DMS 273 (cell line): ENCODE results near the gene SNX18.

Experiments used
- DNase-seq: peaks from one replicate; lab custom pipeline; 2025; ENCODE audit not compliant: unreplicated experiment; lab: John Stamatoyannopoulos, UW

Gene SNX18

DNA sequence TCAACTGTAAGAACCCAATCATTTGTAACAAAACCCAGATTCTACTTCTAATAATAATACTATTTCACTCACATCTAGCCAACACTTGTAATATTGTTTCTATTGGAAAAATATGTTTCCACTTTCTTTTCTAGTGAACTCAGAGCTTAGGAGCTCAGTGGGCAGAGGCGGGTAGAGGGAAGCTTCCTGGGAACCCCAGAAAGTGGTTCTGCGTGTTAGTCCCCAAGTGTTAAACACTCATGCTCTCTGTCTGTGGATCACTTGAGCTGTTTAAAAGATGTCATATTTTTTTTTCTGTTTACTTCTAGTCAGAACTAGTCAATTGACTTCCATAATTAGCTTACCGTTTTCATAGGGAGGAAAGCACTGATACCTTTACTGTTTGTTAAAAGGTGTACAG lies 20.6 kb downstream of the SNX18 start:
- DNase-seq: no peak

DNA sequence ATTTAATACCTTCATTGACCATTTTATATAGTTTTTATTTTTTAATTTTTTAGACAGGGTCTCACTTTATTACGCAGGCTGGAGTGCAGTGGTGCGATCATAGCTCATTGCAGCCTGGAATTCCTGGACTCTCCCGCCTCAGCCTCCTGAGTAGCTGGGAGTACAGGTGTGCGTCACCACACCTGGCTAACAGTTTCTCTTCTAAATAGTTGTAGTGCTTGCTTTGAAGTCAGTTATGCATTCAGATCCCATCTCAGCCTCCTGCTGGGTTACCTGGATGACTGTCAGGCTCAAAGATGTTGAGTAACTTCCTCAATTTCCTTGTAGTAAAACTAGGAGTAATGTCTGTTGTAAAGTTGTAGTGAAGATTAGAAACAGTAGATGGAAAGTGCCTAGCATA lies 21.4 kb downstream of the SNX18 start:
- no peak for DNase-seq

DNA sequence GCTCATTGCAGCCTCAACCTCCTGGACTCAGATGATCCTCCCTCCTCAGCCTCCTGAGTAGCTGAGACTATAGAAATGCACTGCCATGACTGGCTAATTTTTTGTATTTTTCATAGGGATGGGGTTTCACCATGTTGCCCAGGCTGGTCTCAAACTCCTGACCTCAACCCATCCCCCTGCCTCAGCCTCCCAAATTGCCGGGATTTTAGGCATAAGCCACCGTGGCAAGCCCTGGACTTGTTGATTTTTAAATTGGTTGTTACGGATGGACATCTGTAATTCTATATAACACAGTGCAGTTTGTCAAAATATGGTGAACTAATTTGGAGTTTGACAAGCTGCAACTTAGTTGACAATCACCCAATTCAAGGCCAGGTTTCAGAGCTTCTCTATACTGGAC lies 22.7 kb downstream of the SNX18 start:
- DNase-seq: no peak

DNA sequence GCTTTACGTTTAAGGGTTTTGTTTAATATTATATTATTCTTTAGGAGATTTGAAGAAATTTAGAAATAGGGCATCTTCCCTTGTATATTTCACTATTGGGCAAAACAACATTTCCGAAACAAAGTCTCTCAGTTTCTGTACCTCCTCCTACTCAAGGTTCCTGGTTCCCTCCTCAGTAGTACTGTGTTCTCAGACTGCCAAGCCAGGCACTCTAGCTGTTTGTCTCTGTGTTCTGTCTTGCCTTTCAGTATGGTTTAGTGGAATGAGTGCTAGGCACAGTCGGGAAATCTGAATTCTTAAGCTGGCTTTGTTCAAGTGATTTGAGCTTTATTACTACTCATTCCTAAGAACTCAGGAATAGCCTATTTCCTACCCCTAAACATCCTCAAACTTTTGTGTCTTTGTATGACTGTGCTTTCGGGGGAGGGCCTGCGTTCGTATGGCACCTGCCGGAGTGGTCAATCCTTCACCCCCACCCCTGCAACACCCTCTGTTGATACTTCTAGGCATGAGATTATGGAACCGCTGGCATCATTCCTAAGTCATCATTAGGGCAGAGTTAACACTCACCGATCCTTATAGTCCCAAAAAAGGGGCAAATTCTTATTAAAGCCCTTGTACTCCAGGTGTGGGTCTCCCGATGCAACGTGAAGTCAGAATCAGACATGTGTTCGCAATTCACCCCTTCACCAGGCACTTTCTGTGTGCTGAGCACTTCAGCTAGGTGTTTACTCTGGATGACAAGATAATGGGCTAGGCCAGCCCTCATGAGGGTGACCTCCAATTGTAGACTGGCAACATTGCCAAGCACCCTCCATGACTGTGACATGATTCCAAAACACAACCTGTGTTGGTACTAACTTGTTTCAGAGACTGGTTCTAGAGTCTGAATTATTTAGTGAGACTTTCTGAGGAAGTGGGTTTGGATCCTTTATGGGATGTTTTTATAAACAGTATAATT lies 24.5 kb downstream of the SNX18 start:
- DNase-seq: no peak

DNA sequence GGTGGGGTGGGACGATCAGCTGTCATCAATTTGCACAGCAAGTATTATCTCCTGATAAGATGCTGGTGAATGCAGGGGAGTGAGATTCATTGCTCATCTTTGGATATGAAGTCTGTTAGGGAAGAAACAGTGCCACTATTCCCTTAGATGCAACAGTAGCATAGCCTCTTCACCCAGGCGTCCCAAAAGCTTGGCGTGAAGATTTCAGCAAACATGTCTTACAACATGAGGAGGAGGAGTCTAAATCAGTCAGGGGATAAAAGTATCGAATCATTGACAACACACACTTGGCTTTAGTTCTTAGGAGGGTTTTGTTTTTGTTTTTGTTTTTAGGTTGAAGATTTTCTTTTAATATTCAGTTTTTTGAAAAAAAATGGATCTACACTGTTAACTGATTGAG lies 26.5 kb downstream of the SNX18 start:
- no peak for DNase-seq

DNA sequence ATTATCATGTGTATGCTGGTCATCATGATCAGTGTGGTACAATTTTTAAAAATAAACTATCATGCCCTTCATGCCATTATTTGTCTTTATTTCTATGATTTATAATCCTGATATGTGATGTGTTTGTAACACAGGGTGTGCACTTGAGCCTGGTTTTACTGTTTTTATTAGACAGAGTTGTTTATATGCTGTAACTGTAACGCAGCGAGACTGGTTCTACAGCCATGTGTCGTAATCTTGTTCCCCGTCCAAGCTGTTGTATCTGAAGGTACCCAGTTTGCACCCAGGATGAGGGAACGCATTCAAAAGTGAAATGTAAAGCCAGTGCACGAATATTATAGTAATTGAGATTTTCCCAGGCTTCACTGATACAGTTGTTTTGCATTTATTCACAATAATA lies 28.2 kb downstream of the SNX18 start:
- no peak for DNase-seq

DNA sequence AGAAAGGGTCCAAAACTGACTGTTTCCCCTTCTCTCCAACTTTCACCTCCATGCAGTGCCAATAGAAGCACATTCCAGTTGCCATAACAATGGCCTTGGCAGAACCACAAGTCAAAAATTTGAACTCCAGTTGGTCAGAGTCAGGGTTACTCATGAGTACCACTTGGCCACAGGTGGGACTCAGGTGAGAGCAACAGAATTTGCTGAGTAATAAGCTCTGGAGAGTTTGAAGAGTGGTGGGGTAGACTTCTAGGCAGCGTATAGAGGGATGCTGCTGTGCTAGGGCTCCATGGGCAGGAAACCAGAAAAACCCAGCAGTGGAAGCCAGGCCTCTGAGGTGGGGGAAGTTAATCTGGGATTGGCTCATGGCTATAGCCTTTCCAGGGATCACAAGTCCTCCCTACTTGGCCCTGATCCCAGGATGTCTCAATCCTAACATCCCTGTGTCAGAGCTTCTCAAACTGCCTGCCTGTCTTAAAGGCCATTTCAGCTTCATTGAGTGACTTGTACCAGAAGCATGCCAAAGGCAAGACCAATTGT lies 30.2 kb downstream of the SNX18 start:
- peak; percentile 9 for DNase-seq

DNA sequence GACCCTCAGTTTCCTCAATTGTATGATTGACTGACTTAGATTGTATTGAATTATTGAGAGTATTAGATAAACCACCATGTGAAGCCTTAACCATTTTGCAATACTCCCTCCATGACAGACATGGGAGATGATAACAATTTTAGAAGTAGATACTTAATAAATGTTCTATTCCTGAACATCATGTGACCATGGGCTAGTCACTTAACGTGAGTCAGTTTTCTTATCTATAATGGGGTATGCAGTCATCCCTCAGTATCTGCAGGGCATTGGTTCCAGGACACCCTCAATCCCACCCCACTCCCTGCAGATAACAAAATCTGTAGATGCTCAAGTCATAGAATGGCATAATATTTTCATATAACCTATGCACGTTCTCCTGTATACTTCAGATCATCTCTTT lies 31.0 kb downstream of the SNX18 start:
- DNase-seq: no peak

DNA sequence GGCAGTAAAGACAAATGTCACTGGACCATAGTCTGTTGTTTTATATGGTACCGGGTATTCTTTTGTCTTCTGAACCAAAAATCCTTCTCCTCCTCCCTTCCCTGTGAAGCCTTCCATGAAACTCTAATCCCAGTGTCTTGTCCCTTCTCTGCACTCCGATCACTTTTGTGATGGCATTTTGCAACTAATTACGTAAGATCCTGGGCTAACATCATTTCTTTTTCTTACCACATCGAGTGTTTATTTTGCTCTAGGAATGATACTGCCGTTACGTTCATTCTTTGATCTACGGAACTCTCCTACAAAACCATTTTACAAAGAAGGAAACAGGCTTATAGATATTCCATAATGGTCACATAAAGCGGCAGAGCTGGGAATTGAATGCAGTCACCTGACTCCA lies 33.7 kb downstream of the SNX18 start:
- no peak for DNase-seq

DNA sequence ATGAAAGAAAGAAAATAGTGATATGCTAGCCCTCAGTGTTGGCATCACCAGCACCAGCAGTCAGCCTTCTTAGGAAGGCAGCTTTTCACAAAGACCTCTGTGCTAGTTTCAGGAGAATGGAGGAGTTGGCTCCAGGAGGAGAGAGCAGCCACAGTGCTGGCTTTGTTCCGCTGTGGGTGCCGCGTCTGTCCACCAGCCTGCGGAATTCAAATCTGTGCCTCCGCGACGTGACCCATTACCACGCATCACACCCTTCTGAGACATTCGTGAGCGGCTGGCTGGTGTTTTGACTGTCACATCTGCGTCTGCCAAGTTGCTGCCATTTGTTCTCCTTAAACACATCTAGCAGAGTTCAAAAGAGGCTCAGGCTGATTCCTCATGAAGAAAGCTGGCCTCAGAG lies 34.4 kb downstream of the SNX18 start:
- DNase-seq: no peak

DNA sequence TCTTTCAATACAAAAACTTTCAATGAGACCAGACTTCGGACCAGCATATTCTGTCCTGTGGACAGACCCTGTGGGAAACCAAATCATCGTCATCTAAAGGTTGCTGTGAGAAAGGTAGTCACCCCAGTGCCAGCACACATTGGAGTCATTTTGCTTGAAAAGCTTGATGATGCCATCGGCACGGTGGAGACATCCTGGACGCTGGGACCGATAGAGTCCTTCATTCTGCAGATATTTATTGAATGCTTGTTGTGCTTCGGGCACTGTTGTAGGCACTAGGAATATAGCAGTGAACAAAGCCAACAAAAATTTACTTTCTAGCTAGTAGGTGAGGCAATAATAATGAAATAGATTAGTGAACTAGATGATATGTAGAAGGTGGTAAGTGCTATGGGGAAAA lies 34.9 kb downstream of the SNX18 start:
- DNase-seq: no peak

DNA sequence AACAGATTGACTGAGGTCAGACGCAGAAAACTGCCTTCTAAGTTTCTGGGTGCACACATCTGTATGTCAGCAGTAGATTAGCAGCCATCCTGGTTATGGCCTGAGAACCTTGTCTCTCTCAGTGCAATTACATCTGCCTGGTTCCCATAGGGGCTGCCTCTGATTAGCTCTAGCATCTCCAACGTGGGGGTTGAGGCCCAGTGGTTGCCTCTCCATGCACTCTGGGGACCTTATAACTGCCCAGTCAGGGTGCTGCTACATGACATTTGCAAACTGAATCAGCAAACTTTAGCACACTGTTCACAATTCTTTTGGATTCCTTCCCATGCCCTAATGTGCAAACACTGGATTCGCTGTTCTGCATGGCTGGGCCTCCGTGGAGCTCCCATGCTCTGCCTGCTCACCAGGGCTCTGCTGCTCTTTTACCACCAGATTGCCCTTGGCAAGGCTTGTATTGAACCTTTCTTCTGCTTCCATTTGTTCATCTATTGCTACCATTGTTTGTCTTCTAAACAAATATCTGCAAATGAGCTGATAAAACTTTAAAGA lies 36.2 kb downstream of the SNX18 start:
- no peak for DNase-seq

DNA sequence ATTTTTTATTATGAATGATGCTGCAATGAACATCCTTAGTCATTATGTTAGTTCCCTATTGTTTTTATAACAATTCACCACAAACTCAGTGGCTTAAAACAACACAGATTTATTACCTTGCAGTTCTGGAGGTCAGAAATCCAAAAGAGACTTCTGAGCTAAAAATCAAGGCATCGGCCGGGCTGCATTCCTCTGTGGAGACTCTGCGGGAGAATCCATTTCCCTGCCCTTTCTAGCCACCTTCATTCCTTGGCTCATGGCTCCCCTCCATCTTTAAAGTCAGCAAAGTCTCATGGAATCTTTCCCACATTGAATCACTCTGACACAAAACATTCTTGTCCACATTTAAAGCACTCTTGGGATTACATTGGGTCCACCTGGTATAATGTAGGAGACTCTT lies 38.6 kb downstream of the SNX18 start:
- DNase-seq: no peak

DNA sequence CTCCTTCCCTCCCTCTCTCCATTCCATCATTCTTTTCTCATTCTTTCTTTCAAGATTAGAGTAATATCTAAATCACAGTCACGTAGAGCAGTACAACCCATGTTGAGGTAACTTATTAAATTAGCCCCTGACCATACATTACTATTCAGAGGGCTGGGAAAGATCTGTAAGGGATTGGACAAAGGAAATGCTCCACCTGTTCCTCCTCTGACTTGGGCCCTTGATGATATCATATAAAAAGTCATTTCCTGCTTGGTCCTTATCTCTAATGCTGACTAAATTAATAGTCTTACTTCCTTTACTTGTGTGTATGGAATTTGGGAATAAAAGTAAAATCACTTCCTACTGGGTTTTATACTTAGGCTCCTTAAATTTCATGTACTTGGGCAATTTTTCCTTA lies 40.8 kb downstream of the SNX18 start:
- DNase-seq: no peak

DNA sequence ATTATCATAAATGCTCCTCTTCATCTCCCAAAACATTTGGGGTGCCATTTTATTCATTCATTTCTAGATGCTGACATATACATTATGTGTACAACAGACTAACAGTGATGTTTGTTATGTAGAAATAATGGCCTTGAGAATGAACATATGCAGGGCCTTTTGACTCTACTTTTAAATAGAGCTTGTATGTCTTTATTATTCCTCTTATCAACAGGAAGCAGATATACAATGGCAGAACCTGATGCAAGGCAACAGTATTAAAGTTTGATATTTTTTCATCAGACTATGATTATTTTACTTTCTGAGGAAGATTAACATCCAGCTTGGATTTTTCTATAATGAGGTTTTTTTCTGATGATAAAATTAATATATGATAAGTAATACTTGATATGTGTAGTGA lies 44.1 kb downstream of the SNX18 start:
- DNase-seq: no peak

DNA sequence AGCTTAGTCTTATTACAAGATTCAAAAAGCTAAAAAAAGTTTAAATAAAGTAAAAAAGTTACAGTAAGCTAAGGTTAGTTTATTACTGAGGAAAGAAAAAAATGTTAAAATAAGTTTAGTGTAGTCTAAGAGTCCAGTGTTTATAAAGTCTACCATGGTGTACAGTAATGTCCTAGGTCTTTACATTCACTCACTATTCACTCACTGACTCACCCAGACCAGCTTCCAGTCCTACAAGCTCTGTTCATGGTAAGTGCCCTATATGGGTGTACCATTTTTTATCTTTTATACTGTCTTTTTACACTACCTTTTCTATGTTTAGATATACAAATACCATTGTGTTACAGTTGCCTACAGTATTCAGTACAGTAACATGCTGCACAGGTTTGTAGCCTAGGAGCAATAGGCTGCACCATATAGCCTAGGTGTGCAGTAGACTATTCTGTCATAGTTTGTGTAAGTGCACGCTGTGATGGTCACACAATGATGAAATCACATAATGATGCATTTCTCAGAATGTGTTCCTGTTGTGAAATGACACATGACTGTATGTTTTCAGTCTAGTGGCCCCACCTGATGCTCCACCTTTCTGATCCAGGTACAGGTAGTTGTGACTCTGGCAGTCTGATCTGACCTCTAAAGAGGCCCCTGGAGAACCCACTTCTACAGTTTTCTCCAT lies 45.7 kb downstream of the SNX18 start:
- no peak for DNase-seq

DNA sequence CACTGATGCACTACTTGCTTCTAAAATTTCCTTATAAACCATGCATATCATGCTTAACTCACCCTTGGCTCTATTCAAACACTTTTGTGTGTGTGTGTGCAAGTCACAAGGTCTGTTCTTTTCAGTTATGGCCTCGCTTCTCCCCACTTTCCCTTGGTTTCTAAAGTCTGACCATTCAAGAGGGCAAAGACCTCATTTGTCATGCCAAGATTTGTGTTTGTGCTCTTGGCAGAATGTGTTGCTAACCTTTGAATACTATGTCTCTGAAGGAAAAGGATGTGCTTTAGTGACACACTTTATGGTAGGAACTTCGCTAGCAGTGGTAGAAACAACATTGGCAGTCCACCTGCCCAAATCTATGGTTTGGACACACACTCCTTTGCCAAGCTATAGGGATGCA lies 50.4 kb downstream of the SNX18 start:
- no peak for DNase-seq

DNA sequence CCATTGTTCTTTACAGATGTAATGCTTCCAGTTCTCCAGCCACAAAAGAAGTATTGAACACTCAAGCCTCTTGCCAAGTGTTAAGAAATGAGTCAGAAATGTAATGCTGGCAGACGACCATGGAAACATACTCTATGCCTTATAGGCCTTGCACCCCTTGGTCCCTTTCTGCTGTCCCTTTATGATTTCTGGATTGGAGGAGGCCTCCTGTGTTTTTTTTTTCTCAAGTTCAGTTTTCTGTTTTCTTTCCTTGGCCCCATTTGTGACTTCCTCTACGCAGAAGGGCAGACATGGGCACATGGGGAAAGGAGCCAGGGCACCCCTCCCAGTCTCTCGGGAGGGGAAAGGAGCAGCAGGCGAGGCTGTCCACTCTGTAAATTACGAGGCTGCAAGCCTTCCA lies 53.4 kb downstream of the SNX18 start:
- DNase-seq: no peak

DNA sequence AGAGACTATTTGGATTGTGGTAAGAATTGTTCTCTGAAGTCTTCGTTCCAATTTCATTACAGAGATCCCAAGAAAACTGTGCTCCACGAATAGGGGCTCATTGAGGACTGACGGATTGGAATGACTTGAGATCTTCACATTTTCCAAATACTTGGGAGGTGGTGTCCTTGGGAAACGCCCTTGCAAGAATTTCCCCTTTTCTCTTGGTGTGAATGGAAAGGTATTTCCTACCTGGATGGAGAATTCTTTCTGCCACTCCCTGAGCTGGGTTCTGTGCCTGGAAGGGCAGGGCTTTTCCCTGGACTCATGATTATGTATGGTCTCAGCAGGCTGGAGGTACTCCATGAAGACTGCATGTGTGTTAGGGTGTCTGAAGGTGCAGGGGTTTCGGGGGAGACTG lies 53.9 kb downstream of the SNX18 start:
- DNase-seq: no peak

DNA sequence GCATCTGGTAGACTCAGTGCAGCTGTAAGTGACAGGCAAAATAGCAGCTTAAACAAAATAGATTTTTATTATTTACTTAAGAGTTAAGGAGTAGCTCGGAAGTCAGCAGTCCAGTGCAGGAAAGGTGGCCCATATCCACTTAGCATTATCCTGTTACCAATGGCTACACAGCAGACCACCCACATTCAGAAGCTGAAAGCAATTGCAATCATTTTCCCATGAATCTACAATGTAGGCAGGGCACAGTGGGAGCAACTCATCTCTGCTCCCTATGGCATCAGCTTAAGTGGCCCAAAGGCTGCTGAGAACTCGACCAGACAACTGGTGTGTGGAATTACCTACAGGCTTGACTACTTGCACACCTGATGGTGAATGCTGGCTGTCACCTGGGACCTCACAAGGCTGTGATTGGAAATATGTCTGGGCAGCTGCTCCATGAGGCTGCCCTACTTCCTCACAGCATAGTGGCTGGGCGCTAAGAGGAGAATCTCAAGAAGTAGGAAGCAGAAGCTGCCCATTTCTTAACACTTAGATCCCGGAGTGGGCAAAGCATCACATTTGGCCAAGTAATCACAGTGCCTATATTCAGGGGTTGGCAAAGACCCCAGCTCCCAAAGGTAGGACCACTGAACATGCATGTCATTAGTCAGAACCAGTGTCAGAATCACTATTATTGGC lies 56.4 kb downstream of the SNX18 start:
- no peak for DNase-seq

DNA sequence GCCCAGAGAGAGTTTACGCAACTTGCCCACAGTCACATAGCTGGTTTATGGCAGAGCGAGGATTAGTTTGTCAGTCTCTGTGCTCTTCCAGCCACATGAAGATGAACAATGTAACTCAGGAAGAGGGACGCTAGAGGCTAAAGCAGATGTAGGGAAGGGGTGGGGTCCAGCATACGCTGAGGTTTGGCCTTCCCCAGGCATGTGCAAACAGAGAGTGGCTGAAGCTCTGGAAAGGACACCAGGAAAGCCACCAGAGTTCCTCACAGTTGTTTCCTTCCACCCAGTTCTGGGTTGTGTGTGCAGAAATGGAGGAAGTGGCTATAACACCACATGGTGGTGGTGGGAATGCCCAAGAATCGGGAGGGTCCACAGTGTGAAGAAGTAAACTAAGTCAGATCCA lies 60.0 kb downstream of the SNX18 start:
- no peak for DNase-seq
